ENCODE measurements around the gene PCNX2. TPM values are rescaled to one million over a fixed set of nuclear protein-coding genes. Genes with fewer than 3 reads are reported as not detected.

The PCNX2 gene
- total and polyA plus RNA-seq, 2 donors (not counting 3 experiments of a cell fraction or from before 2014, with no cell fraction given), result 6.6 to 11.0 TPM

GRCh38 chr1:233060461-233060994 lies 235.0 kb downstream of the PCNX2 start:
- intact Hi-C loops (cut with micrococcal nuclease), result no loop called here
- Histone ChIP-seq H3K4me3 (replicated peaks in 1 of 3; ENCODE audit: insufficient read depth in 1 of 3, low read depth in 1 of 3, low read length in 3 of 3) (no peak overlapping the region), H3K9ac (replicated peaks; ENCODE audit: extremely low read depth, insufficient read depth, low read length) (no peak overlapping the region), H3K27me3 (ENCODE audit: control insufficient read depth in 2 of 2, insufficient read depth in 2 of 2, low read length in 2 of 2) (no peaks in the 10 kb centered on the region), H3K4me2 (ENCODE audit: insufficient read depth, low read length) (no peak overlapping the region), H3K9me1 (replicated peaks; ENCODE audit: control insufficient read depth, extremely low read depth, insufficient read depth, low read length) (no peaks in the 10 kb centered on the region), H3K36me3 (ENCODE audit: control insufficient read depth in 2 of 2, extremely low read depth in 1 of 2, insufficient read depth in 2 of 2, low read length in 2 of 2) (no peaks in the 10 kb centered on the region), H4K20me1 (replicated peaks; ENCODE audit: control insufficient read depth, extremely low read depth, insufficient read depth, low read length) (no peaks in the 10 kb centered on the region), H3K79me2 (ENCODE audit: control insufficient read depth, insufficient read depth, low read length) (no peaks in the 10 kb centered on the region), H2AFZ (ENCODE audit: low read depth, low read length) (no peak overlapping the region), H3K9me3 (replicated peaks; ENCODE audit: control insufficient read depth, insufficient read depth, low read length) (no peaks in the 10 kb centered on the region), H3K4me1 (ENCODE audit: control insufficient read depth, extremely low read depth, insufficient read depth, low read length) (no peaks in the 10 kb centered on the region), H3K27ac (ENCODE audit: insufficient read depth, low read depth, low read length) (no peak overlapping the region)
- DNase-seq (ENCODE audit: low read depth, low spot score) (no peak), FAIRE-seq (no peak)
- TF ChIP-seq POLR2A (IDR thresholded peaks at IDR 0.05; ENCODE audit: low read depth, low read length) (no peak), GATA2 (IDR thresholded peaks at IDR 0.05; ENCODE audit: insufficient read depth, insufficient read length, low read depth, low read length) (no peak), MAX (IDR thresholded peaks at IDR 0.05; ENCODE audit: insufficient read depth, insufficient read length) (no peak), MYC (IDR thresholded peaks at IDR 0.05; ENCODE audit: low read depth, low read length) (no peak), FOS (IDR thresholded peaks at IDR 0.05; ENCODE audit: borderline replicate concordance, insufficient read depth, low read length) (no peak), POLR2AphosphoS5 (IDR thresholded peaks at IDR 0.05; ENCODE audit: insufficient read depth, low read depth, low read length) (no peak), JUN (IDR thresholded peaks at IDR 0.05; ENCODE audit: borderline replicate concordance, insufficient read depth, insufficient read length, low read depth) (no peak), EZH2 (IDR thresholded peaks at IDR 0.05; ENCODE audit: borderline replicate concordance, low read depth, low read length, severe bottlenecking) (no peak)
- TF ChIP-seq, protein P1, sequence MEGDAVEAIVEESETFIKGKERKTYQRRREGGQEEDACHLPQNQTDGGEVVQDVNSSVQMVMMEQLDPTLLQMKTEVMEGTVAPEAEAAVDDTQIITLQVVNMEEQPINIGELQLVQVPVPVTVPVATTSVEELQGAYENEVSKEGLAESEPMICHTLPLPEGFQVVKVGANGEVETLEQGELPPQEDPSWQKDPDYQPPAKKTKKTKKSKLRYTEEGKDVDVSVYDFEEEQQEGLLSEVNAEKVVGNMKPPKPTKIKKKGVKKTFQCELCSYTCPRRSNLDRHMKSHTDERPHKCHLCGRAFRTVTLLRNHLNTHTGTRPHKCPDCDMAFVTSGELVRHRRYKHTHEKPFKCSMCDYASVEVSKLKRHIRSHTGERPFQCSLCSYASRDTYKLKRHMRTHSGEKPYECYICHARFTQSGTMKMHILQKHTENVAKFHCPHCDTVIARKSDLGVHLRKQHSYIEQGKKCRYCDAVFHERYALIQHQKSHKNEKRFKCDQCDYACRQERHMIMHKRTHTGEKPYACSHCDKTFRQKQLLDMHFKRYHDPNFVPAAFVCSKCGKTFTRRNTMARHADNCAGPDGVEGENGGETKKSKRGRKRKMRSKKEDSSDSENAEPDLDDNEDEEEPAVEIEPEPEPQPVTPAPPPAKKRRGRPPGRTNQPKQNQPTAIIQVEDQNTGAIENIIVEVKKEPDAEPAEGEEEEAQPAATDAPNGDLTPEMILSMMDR (IDR thresholded peaks at IDR 0.05; ENCODE audit: extremely low read depth in 1 of 2, insufficient read depth in 1 of 2, low read depth in 1 of 2, low read length in 2 of 2), result no peak
- ChIA-PET CTCF (interaction anchor here (1.1 to 1.3 kb wide), 2 partner anchors 9 to 35 kb away, joined by 3 to 4 read pairs; no protein-coding TSS in a partner anchor), POLR2A (no interaction called here)
- no TSS peak for BruUV-seq (replicated peaks)
- dilution Hi-C loops (cut with MboI; ENCODE audit: extremely low pct_ligation_motif_present, low sequenced_read_pairs), result no loop called here
